Neural progenitor cell (in vitro differentiated cells): ENCODE measurements around the gene MPO. TPM values are rescaled to one million over a fixed set of nuclear protein-coding genes. Genes with fewer than 3 reads are reported as not detected.

Experiments
- DNase-seq: peaks from one replicate; pipeline ENCODE4 v3.0.0-alpha.2; 2016; ENCODE audit warnings: low spot score
- H2AFZ ChIP-seq: fragments of 200-600 bp; sonication (generic); replicated peaks from 2 replicates; pipeline ENCODE4 v1.6.1; 2016; ENCODE audit warnings: antibody characterized with exemption
- H3F3A ChIP-seq: fragments of 200-600 bp; sonication (generic); 2 replicates; pipeline ENCODE4 v1.6.1; 2016; ENCODE audit warnings: antibody characterized with exemption, low read depth
- H3K27ac ChIP-seq: fragments of 200-600 bp; sonication (generic); 2 replicates; pipeline ENCODE4 v1.5.1; 2016; ENCODE audit warnings: mild to moderate bottlenecking
- H3K27me3 ChIP-seq: fragments of 200-600 bp; sonication (generic); 2 replicates; pipeline ENCODE4 v1.6.1; 2016; ENCODE audit warnings: mild to moderate bottlenecking, moderate library complexity
- H3K36me3 ChIP-seq: fragments of 200-600 bp; sonication (generic); 2 replicates; pipeline ENCODE4 v1.5.1; 2016
- H3K4me1 ChIP-seq: fragments of 200-600 bp; sonication (generic); 2 replicates; pipeline ENCODE4 v1.6.1; 2016; ENCODE audit warnings: mixed run types
- H3K4me2 ChIP-seq: fragments of 200-600 bp; sonication (generic); 2 replicates; pipeline ENCODE4 v1.6.1; 2016
- H3K4me3 ChIP-seq: fragments of 200-600 bp; sonication (generic); 2 replicates; pipeline ENCODE4 v1.5.1; 2016
- H3K79me2 ChIP-seq: fragments of 200-600 bp; sonication (generic); 2 replicates; pipeline ENCODE4 v1.6.1; 2016; ENCODE audit warnings: low read depth
- H3K9ac ChIP-seq: fragments of 200-600 bp; sonication (generic); 2 replicates; pipeline ENCODE4 v1.6.1; 2016
- H3K9me3 ChIP-seq: fragments of 200-600 bp; sonication (generic); 2 replicates; pipeline ENCODE4 v1.5.1; 2016; ENCODE audit warnings: low read depth
- H4K20me1 ChIP-seq: fragments of 200-600 bp; sonication (generic); 2 replicates; pipeline ENCODE4 v1.6.1; 2016; ENCODE audit warnings: low read depth
- H3K27ac Mint-ChIP-seq: 3 replicates; pipeline ENCODE4 v1.8.0; 2021; ENCODE audit warnings: mixed read lengths
- H3K27me3 Mint-ChIP-seq: 2 replicates; pipeline ENCODE4 v1.8.0; 2022; ENCODE audit warnings: low read depth, mild to moderate bottlenecking, inconsistent platforms, moderate library complexity, mixed read lengths; ENCODE audit not compliant: insufficient read depth
- H3K36me3 Mint-ChIP-seq: 3 replicates; pipeline ENCODE4 v1.8.0; 2021; ENCODE audit warnings: mixed read lengths
- H3K4me1 Mint-ChIP-seq: 3 replicates; pipeline ENCODE4 v1.8.0; 2021; ENCODE audit warnings: mixed read lengths
- H3K4me3 Mint-ChIP-seq: 3 replicates; pipeline ENCODE4 v1.8.0; 2021; ENCODE audit warnings: mild to moderate bottlenecking, moderate library complexity, mixed read lengths
- H3K9me3 Mint-ChIP-seq: 3 replicates; pipeline ENCODE4 v1.8.0; 2020; ENCODE audit warnings: mixed read lengths
- EZH2 ChIP-seq: fragments of 200-600 bp; sonication (generic); IDR thresholded peaks from 2 replicates; pipeline ENCODE4 v1.6.1; 2017; ENCODE audit warnings: antibody characterized with exemption, mild to moderate bottlenecking, moderate library complexity
- EZH2phosphoT487 ChIP-seq: fragments of 200-600 bp; sonication (generic); IDR thresholded peaks from 2 replicates; pipeline ENCODE4 v1.6.1; 2017; ENCODE audit warnings: antibody characterized with exemption
- total RNA-seq: library from RNA; depleted of rRNA; stranded (reverse); fragments of >200 nt; gene quantifications from 2 replicates; pipeline ENCODE4 v1.2.3, GENCODE V29; 2015; ENCODE audit warnings: low replicate concordance
- TF ChIP-seq, protein P1 (sequence below): fragments of 200-600 bp; sonication (generic); IDR thresholded peaks from 2 replicates; pipeline ENCODE4 v1.5.1; 2017; ENCODE audit warnings: antibody characterized with exemption, mild to moderate bottlenecking

MPO gene
- total RNA-seq, 1 donor from 2014 or later = not detected

DNA sequence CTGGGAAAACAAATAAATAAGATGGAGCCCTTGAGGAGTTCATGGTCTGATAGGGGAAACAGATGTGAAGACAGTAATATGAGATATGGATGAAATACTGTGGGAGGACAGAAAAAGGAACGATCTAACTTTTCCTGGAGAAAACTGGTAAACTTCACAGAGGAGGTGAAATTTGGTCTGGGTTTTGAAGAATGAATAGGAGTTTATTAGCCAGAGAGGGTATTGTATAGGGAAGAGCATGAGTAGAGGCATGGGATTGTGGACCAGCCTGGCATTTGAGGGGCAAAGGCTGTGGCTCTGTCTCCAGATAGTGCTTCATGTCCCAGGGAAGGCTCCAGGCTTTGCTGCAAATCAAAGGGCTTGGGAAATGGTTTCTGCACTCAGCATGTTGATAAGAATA lies 40.7 kb downstream of the MPO start:
- DNase-seq = no peak
- Mint-ChIP-seq H3K4me1 (no peaks in the 10 kb centered on the region), H3K4me3 (no peak overlapping the region), H3K9me3 (no peaks in the 10 kb centered on the region), H3K27me3 (peaks cover 20% of the 10 kb centered on the region), H3K36me3 (no peaks in the 10 kb centered on the region), H3K27ac (no peak overlapping the region)
- peaks cover 100% of the 10 kb centered on the region for H3K27me3 ChIP-seq
- no peak overlapping the region for H3K4me2 ChIP-seq
- no peak overlapping the region for H3K27ac ChIP-seq
- no peaks in the 10 kb centered on the region for H3K79me2 ChIP-seq
- no peak overlapping the region for H3K4me3 ChIP-seq
- H3K36me3 ChIP-seq = no peaks in the 10 kb centered on the region
- no peaks in the 10 kb centered on the region for H4K20me1 ChIP-seq
- H3K9ac ChIP-seq = no peak overlapping the region
- no peaks in the 10 kb centered on the region for H3K9me3 ChIP-seq
- no peak overlapping the region for H2AFZ ChIP-seq
- no peaks in the 10 kb centered on the region for H3F3A ChIP-seq
- no peaks in the 10 kb centered on the region for H3K4me1 ChIP-seq
- TF ChIP-seq EZH2 = no peak
- TF ChIP-seq, protein P1, sequence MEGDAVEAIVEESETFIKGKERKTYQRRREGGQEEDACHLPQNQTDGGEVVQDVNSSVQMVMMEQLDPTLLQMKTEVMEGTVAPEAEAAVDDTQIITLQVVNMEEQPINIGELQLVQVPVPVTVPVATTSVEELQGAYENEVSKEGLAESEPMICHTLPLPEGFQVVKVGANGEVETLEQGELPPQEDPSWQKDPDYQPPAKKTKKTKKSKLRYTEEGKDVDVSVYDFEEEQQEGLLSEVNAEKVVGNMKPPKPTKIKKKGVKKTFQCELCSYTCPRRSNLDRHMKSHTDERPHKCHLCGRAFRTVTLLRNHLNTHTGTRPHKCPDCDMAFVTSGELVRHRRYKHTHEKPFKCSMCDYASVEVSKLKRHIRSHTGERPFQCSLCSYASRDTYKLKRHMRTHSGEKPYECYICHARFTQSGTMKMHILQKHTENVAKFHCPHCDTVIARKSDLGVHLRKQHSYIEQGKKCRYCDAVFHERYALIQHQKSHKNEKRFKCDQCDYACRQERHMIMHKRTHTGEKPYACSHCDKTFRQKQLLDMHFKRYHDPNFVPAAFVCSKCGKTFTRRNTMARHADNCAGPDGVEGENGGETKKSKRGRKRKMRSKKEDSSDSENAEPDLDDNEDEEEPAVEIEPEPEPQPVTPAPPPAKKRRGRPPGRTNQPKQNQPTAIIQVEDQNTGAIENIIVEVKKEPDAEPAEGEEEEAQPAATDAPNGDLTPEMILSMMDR = no peak
- no peak for TF ChIP-seq EZH2phosphoT487

DNA sequence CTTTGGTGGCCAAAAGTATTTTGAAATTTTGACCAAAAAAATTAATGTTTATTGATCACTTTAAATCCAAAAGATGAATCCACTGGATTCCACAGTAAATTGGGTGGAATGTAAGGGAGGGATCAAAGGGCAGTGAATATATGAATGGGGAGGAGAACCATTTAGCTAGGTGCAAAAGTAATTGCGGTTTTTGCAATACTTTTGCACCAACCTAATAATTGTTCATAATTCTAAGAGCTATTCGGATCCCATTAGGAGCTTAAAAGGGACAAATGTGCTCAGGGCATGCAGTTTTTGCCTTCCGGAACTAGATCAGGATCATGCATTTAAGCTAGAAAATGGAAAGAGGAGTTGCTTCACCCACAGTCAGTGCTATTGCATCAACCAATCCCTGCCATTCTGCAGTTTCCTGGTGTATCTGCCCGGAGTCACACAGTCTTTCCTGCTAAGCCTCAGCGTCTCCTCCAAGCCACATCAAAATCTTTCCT lies 42.5 kb downstream of the MPO start, which contains the start of gene LPO:
LPO (plus strand) TSS at position 438 of the 488 bp plus-strand sequence. CDS start 4,396 bp downstream, outside the sequence.
- no peak within 1 kb of the TSS for H3K4me3 Mint-ChIP-seq
- TF ChIP-seq EZH2phosphoT487 = no peak
- no peak for TF ChIP-seq EZH2
- TF ChIP-seq, protein P1 = no peak
- no peaks in the 10 kb centered on the region for H3F3A ChIP-seq
- H3K27ac Mint-ChIP-seq = no peak within 1 kb of the TSS
- H3K9me3 ChIP-seq = no peaks in the 10 kb centered on the region
- H3K9me3 Mint-ChIP-seq = no peaks in the 10 kb centered on the region
- DNase-seq = no peak
- H3K79me2 ChIP-seq = no peaks in the 10 kb centered on the region
- no peak within 1 kb of the TSS for H2AFZ ChIP-seq
- H3K27me3 Mint-ChIP-seq = peaks cover 15% of the 10 kb centered on the region
- H3K4me1 ChIP-seq = peaks cover 2% of the 10 kb centered on the region
- H3K36me3 ChIP-seq = no peaks in the 10 kb centered on the region
- H3K9ac ChIP-seq = no peak within 1 kb of the TSS
- no peaks in the 10 kb centered on the region for H3K4me1 Mint-ChIP-seq
- H3K4me3 ChIP-seq = no peak within 1 kb of the TSS
- peaks cover 90% of the 10 kb centered on the region for H3K27me3 ChIP-seq
- H3K27ac ChIP-seq = no peak within 1 kb of the TSS
- H4K20me1 ChIP-seq = no peaks in the 10 kb centered on the region
- no peak within 1 kb of the TSS for H3K4me2 ChIP-seq
- no peaks in the 10 kb centered on the region for H3K36me3 Mint-ChIP-seq

DNA sequence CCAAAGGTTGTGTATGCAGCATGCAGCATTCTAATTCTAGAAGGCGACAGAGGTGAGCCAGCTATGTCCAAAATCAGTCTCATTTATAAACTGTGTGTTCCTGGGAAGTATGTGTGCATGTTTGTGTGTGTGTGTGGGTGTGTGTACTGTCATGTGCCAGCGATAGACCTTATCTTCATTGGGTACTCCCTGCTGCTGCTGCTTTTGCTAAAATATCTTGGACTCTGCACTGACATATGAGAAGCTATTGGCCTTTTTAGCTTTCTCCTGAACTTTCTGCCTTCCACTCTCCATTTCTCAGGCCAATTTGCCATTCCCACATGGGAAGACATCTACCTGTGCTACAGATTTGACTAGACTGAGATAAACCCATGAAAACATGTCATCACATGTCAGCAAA lies 44.3 kb downstream of the MPO start:
- TF ChIP-seq EZH2 = no peak
- TF ChIP-seq, protein P1 = no peak
- TF ChIP-seq EZH2phosphoT487 = no peak
- H3K36me3 Mint-ChIP-seq = no peaks in the 10 kb centered on the region
- no peak for DNase-seq
- H3K4me1 Mint-ChIP-seq = no peaks in the 10 kb centered on the region
- peaks cover 84% of the 10 kb centered on the region for H3K27me3 ChIP-seq
- no peak overlapping the region for H2AFZ ChIP-seq
- no peaks in the 10 kb centered on the region for H3K9me3 ChIP-seq
- H3K4me1 ChIP-seq = peaks cover 5% of the 10 kb centered on the region
- H3K79me2 ChIP-seq = no peaks in the 10 kb centered on the region
- H4K20me1 ChIP-seq = no peaks in the 10 kb centered on the region
- H3K27ac ChIP-seq = no peak overlapping the region
- H3K27me3 Mint-ChIP-seq = peaks cover 11% of the 10 kb centered on the region
- H3K4me2 ChIP-seq = no peak overlapping the region
- no peaks in the 10 kb centered on the region for H3K9me3 Mint-ChIP-seq
- no peaks in the 10 kb centered on the region for H3F3A ChIP-seq
- H3K27ac Mint-ChIP-seq = no peak overlapping the region
- H3K4me3 ChIP-seq = no peak overlapping the region
- no peaks in the 10 kb centered on the region for H3K36me3 ChIP-seq
- no peak overlapping the region for H3K9ac ChIP-seq
- no peak overlapping the region for H3K4me3 Mint-ChIP-seq
